Measurements from ENCODE around the gene GBF1.

Gene GBF1

GRCh38 chr10:102399217-102400021 is 154.1 kb downstream of the GBF1 start:
- H3K4me3 ChIP-seq (ENCODE audit: low read length), result peak overlapping the region; percentile 58
- peak; percentile 75 for DNase-seq (ENCODE audit: low read depth, low spot score)

GRCh38 chr10:102400076-102400475 is 154.7 kb downstream of the GBF1 start:
- no peak for DNase-seq (ENCODE audit: low read depth, low spot score)
- peak overlapping the region; percentile 58; the same call in 1 of the 2 replicates for H3K4me3 ChIP-seq (ENCODE audit: low read length)

- DNase-seq (ENCODE audit: low read depth, low spot score), result no peak
- no peak overlapping the region for H3K4me3 ChIP-seq (ENCODE audit: low read length)
Measured at GRCh38 chr10:102400598-102401341, 155.4 kb downstream of the GBF1 start.

- H3K4me3 ChIP-seq (ENCODE audit: low read length), result no peak overlapping the region
- no peak for DNase-seq (ENCODE audit: low read depth, low spot score)
Measured at GRCh38 chr10:102401342-102401654, 156.0 kb downstream of the GBF1 start.

DNA sequence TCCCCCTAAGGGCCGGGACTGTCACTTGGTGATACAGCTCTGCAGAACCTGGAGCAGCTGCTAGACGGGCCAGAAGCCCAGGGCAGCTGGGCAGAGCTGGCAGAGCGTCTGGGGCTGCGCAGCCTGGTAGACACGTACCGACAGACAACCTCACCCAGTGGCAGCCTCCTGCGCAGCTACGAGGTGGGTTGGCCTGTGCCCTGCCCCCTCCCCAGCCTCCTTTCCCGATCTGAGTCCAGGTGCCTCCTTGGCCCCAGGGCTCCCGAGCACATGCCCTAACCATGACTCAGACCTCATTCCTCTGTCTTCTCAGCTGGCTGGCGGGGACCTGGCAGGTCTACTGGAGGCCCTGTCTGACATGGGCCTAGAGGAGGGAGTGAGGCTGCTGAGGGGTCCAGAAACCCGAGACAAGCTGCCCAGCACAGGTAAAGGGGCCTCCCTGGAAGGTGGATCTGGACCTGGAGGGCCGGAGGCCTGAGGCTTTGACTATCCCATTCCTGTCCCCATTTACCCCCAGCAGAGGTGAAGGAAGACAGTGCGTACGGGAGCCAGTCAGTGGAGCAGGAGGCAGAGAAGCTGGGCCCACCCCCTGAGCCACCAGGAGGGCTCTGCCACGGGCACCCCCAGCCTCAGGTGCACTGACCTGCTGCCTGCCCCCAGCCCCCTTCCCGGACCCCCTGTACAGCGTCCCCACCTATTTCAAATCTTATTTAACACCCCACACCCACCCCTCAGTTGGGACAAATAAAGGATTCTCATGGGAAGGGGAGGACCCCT is 156.6 kb downstream of the GBF1 start:
- DNase-seq (ENCODE audit: low read depth, low spot score), result no peak
- H3K4me3 ChIP-seq (ENCODE audit: low read length), result no peak overlapping the region

DNA sequence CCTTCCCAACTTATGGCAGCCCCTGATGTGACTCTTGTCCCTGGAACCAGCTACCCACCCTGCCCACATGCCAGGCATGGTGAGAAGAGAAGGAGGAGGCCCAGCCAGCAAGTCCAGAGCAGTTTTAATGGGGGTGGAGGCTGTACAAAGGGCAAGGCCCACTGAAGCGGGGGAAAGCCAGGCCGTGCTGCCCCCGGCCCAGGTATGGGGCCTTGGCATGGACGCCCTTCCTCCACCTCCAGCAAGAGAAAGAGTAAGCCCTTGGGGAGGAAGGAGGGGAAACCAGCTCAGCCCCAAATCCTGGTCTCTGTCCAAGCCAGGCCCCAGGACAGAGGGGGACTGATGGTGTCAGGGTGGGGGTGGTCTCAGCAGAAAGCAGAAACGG is 157.2 kb downstream of the GBF1 start:
- H3K4me3 ChIP-seq (ENCODE audit: low read length), result no peak overlapping the region
- no peak for DNase-seq (ENCODE audit: low read depth, low spot score)

GRCh38 chr10:102403115-102403514 is 157.8 kb downstream of the GBF1 start:
- H3K4me3 ChIP-seq (ENCODE audit: low read length), result no peak overlapping the region
- DNase-seq (ENCODE audit: low read depth, low spot score), result no peak

GRCh38 chr10:102404361-102405107 is 159.2 kb downstream of the GBF1 start:
- no peak overlapping the region for H3K4me3 ChIP-seq (ENCODE audit: low read length)
- DNase-seq (ENCODE audit: low read depth, low spot score), result no peak

DNA sequence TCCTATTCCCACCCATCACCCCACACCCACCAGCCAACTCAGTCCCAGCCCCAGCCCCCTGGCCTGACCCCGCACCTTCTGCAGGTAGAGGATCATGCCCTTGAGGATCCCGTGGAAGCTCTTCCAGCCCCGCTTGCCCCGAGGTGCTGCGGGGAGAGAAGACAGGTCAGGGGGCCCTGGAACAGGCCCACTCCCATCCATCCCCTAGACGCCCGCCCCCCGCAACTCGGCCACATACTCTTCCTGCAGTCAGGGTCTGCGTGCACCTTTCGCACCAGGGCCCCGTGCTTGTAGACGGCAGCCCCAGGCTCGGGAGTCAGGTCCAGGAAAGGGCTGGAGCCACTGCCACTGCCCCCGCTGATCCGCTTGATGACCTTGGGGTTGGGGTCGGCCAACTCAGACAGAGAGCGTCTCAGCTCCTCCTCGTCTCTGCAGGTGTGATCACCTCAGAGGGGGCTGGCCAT is 159.8 kb downstream of the GBF1 start:
- H3K4me3 ChIP-seq (ENCODE audit: low read length), result no peak overlapping the region
- no peak for DNase-seq (ENCODE audit: low read depth, low spot score)

GRCh38 chr10:102405632-102406031 is 160.3 kb downstream of the GBF1 start:
- H3K4me3 ChIP-seq (ENCODE audit: low read length), result no peak overlapping the region
- DNase-seq (ENCODE audit: low read depth, low spot score), result peak; percentile 68

DNA sequence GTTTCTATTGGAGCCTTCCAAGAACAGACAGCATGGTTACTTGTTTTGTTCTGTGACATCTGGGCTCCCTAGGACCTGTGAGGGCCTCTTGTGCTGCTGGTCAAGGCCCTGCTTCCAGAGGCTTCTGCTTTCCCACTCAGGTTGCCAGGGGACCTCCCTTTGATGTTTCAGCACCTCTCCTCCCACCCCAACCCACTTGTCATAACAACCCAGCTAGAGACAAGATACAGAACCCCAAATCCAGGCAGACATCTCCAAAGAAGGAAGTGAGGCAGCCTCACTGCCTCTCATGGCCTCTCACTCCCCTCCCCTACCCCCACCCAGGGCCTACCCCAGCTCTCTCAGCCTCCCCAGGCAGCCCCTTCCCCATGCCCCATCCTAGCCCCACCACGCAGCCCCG is 161.5 kb downstream of the GBF1 start:
- no peak for DNase-seq (ENCODE audit: low read depth, low spot score)
- H3K4me3 ChIP-seq (ENCODE audit: low read length), result no peak overlapping the region

GRCh38 chr10:102407425-102408130 is 162.2 kb downstream of the GBF1 start:
- H3K4me3 ChIP-seq (ENCODE audit: low read length), result no peak overlapping the region
- no peak for DNase-seq (ENCODE audit: low read depth, low spot score)

- no peak for DNase-seq (ENCODE audit: low read depth, low spot score)
- peak overlapping the region; percentile 47 for H3K4me3 ChIP-seq (ENCODE audit: low read length)
Measured at GRCh38 chr10:102408131-102408727, 162.9 kb downstream of the GBF1 start.

DNA sequence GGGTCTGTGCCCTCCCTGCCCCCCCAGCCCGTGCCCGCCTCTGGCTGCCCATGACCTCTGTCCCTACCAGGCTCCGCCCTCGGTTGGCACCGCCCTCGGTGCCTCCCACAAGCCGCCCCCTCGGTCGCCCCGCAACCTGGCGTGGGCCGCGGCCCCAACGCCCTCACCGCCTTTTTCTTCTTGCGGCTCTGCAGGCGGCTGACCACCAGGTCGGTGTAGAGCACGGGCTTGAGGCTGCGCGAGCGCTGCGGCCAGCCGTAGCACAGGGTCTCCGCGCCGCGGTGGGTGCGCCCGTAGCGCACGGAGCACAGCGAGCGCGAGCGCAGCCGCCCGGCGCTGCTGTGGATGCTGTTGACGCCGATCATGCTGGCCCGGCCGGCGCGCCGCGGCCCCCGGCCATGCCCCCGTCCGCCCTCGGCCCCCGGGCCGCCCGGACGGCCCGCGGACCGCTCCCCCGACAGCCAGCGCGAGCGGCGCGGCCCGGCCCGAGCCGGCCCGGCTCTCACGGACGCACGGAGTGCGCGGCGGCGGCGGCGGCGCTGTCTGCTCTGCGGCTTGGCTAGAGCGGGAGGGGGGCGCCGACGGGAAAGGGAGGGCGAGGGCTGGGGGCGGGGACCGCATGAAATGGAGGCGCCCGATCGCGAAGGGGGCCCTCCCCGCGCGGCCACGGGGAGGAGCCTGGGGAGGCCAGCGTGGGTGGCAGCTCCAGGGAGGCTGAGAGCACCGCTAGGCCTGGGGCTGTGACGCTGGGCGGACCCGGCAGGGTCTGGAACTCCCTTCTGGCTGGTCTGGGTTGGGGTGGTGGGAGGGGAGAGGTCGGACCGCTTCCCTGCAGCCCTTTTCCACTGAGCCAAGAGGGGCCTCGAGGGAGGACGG is 163.6 kb downstream of the GBF1 start:
- no peak for DNase-seq (ENCODE audit: low read depth, low spot score)
- H3K4me3 ChIP-seq (ENCODE audit: low read length), result peak overlapping the region; percentile 47

GRCh38 chr10:102409604-102410428 is 164.5 kb downstream of the GBF1 start:
- H3K4me3 ChIP-seq (ENCODE audit: low read length), result peak overlapping the region; percentile 44
- DNase-seq (ENCODE audit: low read depth, low spot score), result no peak

DNA sequence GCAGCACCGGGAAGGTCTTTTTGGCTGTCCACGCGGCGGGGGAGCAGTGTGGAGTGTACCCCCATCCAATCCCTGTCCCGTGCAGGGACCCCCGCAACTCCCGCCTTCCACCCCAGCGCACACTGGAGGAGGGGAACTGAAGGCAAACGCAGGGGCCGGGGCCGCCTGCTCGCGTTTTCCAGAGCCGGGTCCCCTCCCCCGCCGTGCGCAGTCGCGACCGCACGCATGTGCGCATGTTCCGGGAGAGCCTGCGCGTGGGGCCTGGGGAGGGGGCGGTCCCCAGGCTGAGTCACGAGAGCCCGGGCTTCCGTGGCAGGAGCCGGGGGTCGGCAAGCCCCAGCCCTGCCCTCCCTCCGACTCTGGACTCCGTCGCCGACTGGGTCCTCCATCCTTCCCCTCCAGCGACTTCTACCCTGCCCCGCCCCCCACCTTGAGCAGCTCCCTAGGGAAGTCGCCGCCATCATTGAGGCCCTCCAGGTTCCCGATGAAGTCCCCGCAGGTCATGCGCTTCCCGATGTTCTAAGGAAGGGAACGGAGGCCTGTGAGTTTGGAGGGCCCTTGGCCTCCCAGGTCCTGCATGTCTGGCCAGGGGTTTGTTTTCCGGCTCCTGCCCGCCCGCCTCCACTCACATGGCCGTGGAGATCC is 165.2 kb downstream of the GBF1 start:
- no peak for DNase-seq (ENCODE audit: low read depth, low spot score)
- no peak overlapping the region for H3K4me3 ChIP-seq (ENCODE audit: low read length)
